Psoas muscle (tissue), 8 donors: ENCODE data around the gene ARHGAP11A. TPM values are rescaled to one million over a fixed set of nuclear protein-coding genes. Genes with fewer than 3 reads are reported as not detected.

ENCODE experiments used
- ATAC-seq, 4 donors: fragments of 200-7000 bp; cut with Tn5 transposase; one replicate each; pipeline ENCODE4 v1.9.1; 2020; ENCODE audit warnings: moderate library complexity in 3 of 4, mild to moderate bottlenecking in 2 of 4
- DNase-seq, 2 donors: peaks; one replicate each; pipeline ENCODE4 v3.0.0-alpha.2; 2020
- H3K27ac ChIP-seq: fragments of 200-600 bp; one replicate; pipeline ENCODE4 v1.8.0; 2022
- H3K27me3 ChIP-seq, 3 donors: fragments of 200-600 bp in 1 of 3; one replicate each; pipeline versions ENCODE4 v1.6.1 to v1.8.0; 2013 to 2022; ENCODE audit warnings: low read length in 2 of 3, mild to moderate bottlenecking in 2 of 3, moderate library complexity in 1 of 3; ENCODE audit not compliant: insufficient read depth in 3 of 3
- H3K36me3 ChIP-seq, 2 donors: fragments of 200-600 bp in 1 of 2; one replicate each; pipeline versions ENCODE4 v1.6.1 to v1.8.0; 2013 to 2022; ENCODE audit warnings: low read depth in 1 of 2, mild to moderate bottlenecking in 1 of 2, moderate library complexity in 1 of 2; ENCODE audit not compliant: insufficient read depth in 1 of 2
- H3K4me1 ChIP-seq: fragments of 200-600 bp; one replicate; pipeline ENCODE4 v1.8.0; 2022
- H3K4me3 ChIP-seq: fragments of 200-600 bp; one replicate; pipeline ENCODE4 v1.8.0; 2022; ENCODE audit warnings: mild to moderate bottlenecking
- H3K9me3 ChIP-seq: fragments of 200-600 bp; one replicate; pipeline ENCODE4 v1.8.0; 2022
- CTCF ChIP-seq: fragments of 200-600 bp; IDR thresholded peaks from one replicate; pipeline ENCODE4 v1.8.0; 2022; ENCODE audit warnings: antibody characterized with exemption
- WGBS, 3 donors: extraction: QIAGEN DNeasy Blood & Tissue Kit; methylation state at CpG; one replicate each; pipeline versions ENCODE4 v1.1.6 to v1.1.7; 2013; 5-methylcytosine and 5-hydroxymethylcytosine counted together
- intact Hi-C, 2 donors: fragments of 100-400 bp; cut with DNase I; formaldehyde crosslinking; loops; one replicate each; pipeline versions ENCODE4 v1.11.0 to v1.14.2; 2022
- polyA plus RNA-seq, 3 donors: library from polyadenylated mRNA; stranded (reverse); fragments of 200-250 nt; gene quantifications; one replicate each; pipeline ENCODE4 v1.2.3, GENCODE V29; 2013
- total RNA-seq, 4 donors: library from RNA; stranded (reverse); fragmentation: NEBNext Ultra II Directional in 2 of 4; extraction: Animal tissue kit (Norgen Biotek cat#: 25700) in 2 of 4; gene quantifications; one replicate each; pipeline versions ENCODE4 v1.2.1 to v1.2.4, GENCODE V29; 2021 to 2023
- donor health status: healthy with polysubstance abuse.
- donor health status: DM: no; HTN: no; CAD: no; lungs with moderate emphysema.
- donor health status: Bipolar disorder and iron deficiency.
- donor health status: healthy.
- donor health status: DM: yes; HTN: yes; CAD: no.
- donor health status: DM: no; HTN: no; CAD: no.
- donor health status: DM: no; HTN: no; CAD: no.
- donor health status: DM: yes; HTN: yes; CAD: no.

Gene ARHGAP11A
- total and polyA plus RNA-seq, 7 donors, result 0.41 to 2.8 (median 1.6) TPM

GRCh38 chr15:32642667-32643435 is 27.5 kb downstream of the ARHGAP11A start:
- no peak for TF ChIP-seq CTCF
- Histone ChIP-seq H3K36me3 (no peaks in the 10 kb centered on the region), H3K9me3 (no peaks in the 10 kb centered on the region), H3K27ac (no peak overlapping the region), H3K4me3 (no peak overlapping the region), H3K27me3 (peaks cover 0 to 22% (median 0%) of the 10 kb centered on the region in 3 donors), H3K4me1 (no peaks in the 10 kb centered on the region)
- 66 to 67% (median 66%) methylated on average over 5 of the region's 5 CpGs for WGBS, 3 donors
- intact Hi-C loops, result no loop called here
- DNase-seq (no peak), ATAC-seq (no peak)

- no peaks in the 10 kb centered on the region for H3K9me3 ChIP-seq
- H3K27me3 ChIP-seq, result peaks cover 0 to 22% (median 0%) of the 10 kb centered on the region in 3 donors
- intact Hi-C loops, result no loop called here
- no peaks in the 10 kb centered on the region for H3K36me3 ChIP-seq
- no peak for TF ChIP-seq CTCF
- ATAC-seq (no peak), DNase-seq (no peak)
- H3K4me1 ChIP-seq, result no peaks in the 10 kb centered on the region
- 92 to 99% (median 95%) methylated on average over 1 of the region's 1 CpG for WGBS, 3 donors
- no peak overlapping the region for H3K4me3 ChIP-seq
- H3K27ac ChIP-seq, result no peak overlapping the region
Measured at GRCh38 chr15:32643907-32644445, 28.7 kb downstream of the ARHGAP11A start.

- DNase-seq, result no peak
- Histone ChIP-seq H3K4me3 (no peak overlapping the region), H3K4me1 (no peaks in the 10 kb centered on the region), H3K36me3 (no peaks in the 10 kb centered on the region), H3K27ac (no peak overlapping the region), H3K9me3 (no peaks in the 10 kb centered on the region), H3K27me3 (peaks cover 0 to 19% (median 0%) of the 10 kb centered on the region in 3 donors)
- WGBS, 3 donors, result 53 to 60% (median 57%) methylated on average over 5 of the region's 5 CpGs
- ATAC-seq, result no peak
- intact Hi-C loops, result no loop called here
- no peak for TF ChIP-seq CTCF
Measured at GRCh38 chr15:32646291-32646690, 31.0 kb downstream of the ARHGAP11A start.

GRCh38 chr15:32649342-32649741 is 34.0 kb downstream of the ARHGAP11A start:
- Histone ChIP-seq H3K36me3 (no peaks in the 10 kb centered on the region), H3K4me1 (no peaks in the 10 kb centered on the region), H3K4me3 (no peak overlapping the region), H3K9me3 (no peaks in the 10 kb centered on the region), H3K27ac (no peak overlapping the region), H3K27me3 (no peaks in the 10 kb centered on the region)
- ATAC-seq (no peak), DNase-seq (no peak)
- intact Hi-C loops, result no loop called here
- TF ChIP-seq CTCF, result no peak
- WGBS, 3 donors, result 60 to 66% (median 61%) methylated on average over 5 of the region's 5 CpGs
